Body of pancreas (tissue), 4 donors: Measurements from ENCODE around the gene HDLBP. TPM values are rescaled to one million over a fixed set of nuclear protein-coding genes. Genes with fewer than 3 reads are reported as not detected.

Experiments used
- ATAC-seq: fragments of 150-250 bp; one replicate; pipeline ENCODE4 v1.9.1; 2016
- DNase-seq, 4 donors: peaks; one replicate each; pipeline ENCODE4 v3.0.0-alpha.2; 2019
- H3K27ac ChIP-seq, 4 donors: fragments of 200-600 bp; sonication (generic); 1 replicate in 3 of 4; 2 replicates in 1 of 4; pipeline versions ENCODE4 v1.5.1 to v1.6.1; 2016 to 2019; ENCODE audit warnings: mild to moderate bottlenecking in 1 of 4, mixed read lengths in 1 of 4, moderate library complexity in 1 of 4
- H3K27me3 ChIP-seq, 2 donors: fragments of 200-600 bp; sonication (generic); one replicate each; pipeline ENCODE4 v1.6.0; 2016; ENCODE audit warnings: mild to moderate bottlenecking in 1 of 2
- H3K36me3 ChIP-seq, 2 donors: fragments of 200-600 bp; sonication (generic); replicated peaks in 1 of 2; 2 replicates each; pipeline ENCODE4 v1.5.1; 2016; ENCODE audit warnings: low read depth in 2 of 2; ENCODE audit not compliant: insufficient read depth in 1 of 2
- H3K4me1 ChIP-seq: fragments of 200-600 bp; sonication (generic); one replicate; pipeline ENCODE4 v1.6.0; 2016
- H3K4me3 ChIP-seq, 2 donors: fragments of 200-600 bp; sonication (generic); 1 replicate in 1 of 2; 2 replicates in 1 of 2; pipeline ENCODE4 v1.5.1; 2016 to 2019
- H3K9me3 ChIP-seq, 3 donors: fragments of 200-600 bp; sonication (generic); 1 replicate in 2 of 3; 2 replicates in 1 of 3; pipeline ENCODE4 v1.5.1; 2016
- CTCF ChIP-seq, 7 experiments: fragments of 450-650 bp in 4 of 7; fragments of 200-600 bp in 3 of 7; sonication (generic) in 3 of 7; IDR thresholded peaks; one replicate each; pipeline ENCODE4 v1.5.1; 2016 to 2019; ENCODE audit warnings: antibody characterized with exemption in 7 of 7
- POLR2A ChIP-seq, 3 donors: fragments of 450-650 bp; IDR thresholded peaks; one replicate each; pipeline ENCODE4 v1.6.1; 2016; ENCODE audit warnings: antibody characterized with exemption in 3 of 3, mild to moderate bottlenecking in 2 of 3
- WGBS, 2 donors: methylation state at CpG; one replicate each; pipeline ENCODE4 v1.1.5; 2017; 5-methylcytosine and 5-hydroxymethylcytosine counted together
- intact Hi-C: fragments of 100-400 bp; cut with DNase I; formaldehyde crosslinking; loops from one replicate; pipeline ENCODE4 v1.15.1; 2023
- total RNA-seq, 2 donors: library from RNA; depleted of rRNA; stranded (reverse); fragments of >200 nt; gene quantifications; one replicate each; pipeline ENCODE4 v1.1.0, GENCODE V29; 2016

The HDLBP gene
- total RNA-seq, 2 donors from 2014 or later: 501 to 612 TPM

- H3K36me3 ChIP-seq: no peaks in the 10 kb centered on the region
- no peaks in the 10 kb centered on the region for H3K27me3 ChIP-seq
- TF ChIP-seq CTCF (IDR thresholded peaks at IDR 0.05): no peak
- WGBS, 2 donors: 91 to 100% methylated on average over 3 to 31 of the region's 32 CpGs
- DNase-seq (no peak), ATAC-seq (no peak)
- no peak overlapping the region for H3K27ac ChIP-seq
- H3K4me1 ChIP-seq: no peaks in the 10 kb centered on the region
- no peaks in the 10 kb centered on the region for H3K9me3 ChIP-seq
- H3K4me3 ChIP-seq: no peak overlapping the region
- intact Hi-C loops: no loop called here
These were observed 126.2 kb downstream of the HDLBP start for GRCh38 chr2:241189093-241189855.

- WGBS, 2 donors: 35 to 52% methylated on average over 4 to 18 of the region's 21 CpGs
- H3K4me1 ChIP-seq: no peaks in the 10 kb centered on the region
- no peak for ATAC-seq
- H3K4me3 ChIP-seq: no peak within 1 kb of the TSS
- no peaks in the 10 kb centered on the region for H3K27me3 ChIP-seq
- no peak for DNase-seq
- no peak for TF ChIP-seq POLR2A (IDR thresholded peaks at IDR 0.05)
- TF ChIP-seq CTCF (IDR thresholded peaks at IDR 0.05): no peak
- intact Hi-C loops: no loop called here
- no peaks in the 10 kb centered on the region for H3K9me3 ChIP-seq
- no peak within 1 kb of the TSS for H3K27ac ChIP-seq
- no peaks in the 10 kb centered on the region for H3K36me3 ChIP-seq
These were observed 126.9 kb downstream of the HDLBP start, which contains the start of gene ANO7 for GRCh38 chr2:241188361-241189092. ANO7 (plus strand) TSS chr2:241188677; CDS start chr2:241190064, 1,387 bp downstream.

- TF ChIP-seq POLR2A (IDR thresholded peaks at IDR 0.05) (no peak), CTCF (IDR thresholded peaks at IDR 0.05) (no peak)
- Histone ChIP-seq H3K4me3 (no peak overlapping the region), H3K27ac (no peak overlapping the region), H3K9me3 (no peaks in the 10 kb centered on the region), H3K4me1 (no peaks in the 10 kb centered on the region), H3K36me3 (peaks cover 0 to 2% of the 10 kb centered on the region in 2 donors), H3K27me3 (no peaks in the 10 kb centered on the region)
- intact Hi-C loops: no loop called here
- ATAC-seq (no peak), DNase-seq (no peak)
- 36 to 67% methylated on average over 3 to 4 of the region's 4 CpGs for WGBS, 2 donors
These were observed 127.6 kb downstream of the HDLBP start for GRCh38 chr2:241187918-241188234.

- 12 to 59% methylated on average over 3 to 12 of the region's 14 CpGs for whole genome bisulfite sequencing, 2 donors
- Histone ChIP-seq H3K4me1 (no peaks in the 10 kb centered on the region), H3K9me3 (no peaks in the 10 kb centered on the region), H3K27me3 (no peaks in the 10 kb centered on the region), H3K4me3 (no peak overlapping the region), H3K27ac (no peak overlapping the region), H3K36me3 (peaks cover 0 to 4% of the 10 kb centered on the region in 2 donors)
- ATAC-seq (no peak), DNase-seq (no peak)
- intact Hi-C loops: no loop called here
- no peak for TF ChIP-seq CTCF (IDR thresholded peaks at IDR 0.05)
- TF ChIP-seq POLR2A (IDR thresholded peaks at IDR 0.05): no peak
These were observed 128.2 kb downstream of the HDLBP start for GRCh38 chr2:241187101-241187917.
